ENCODE measurements around the gene CCDC102A. TPM values are rescaled to one million over a fixed set of nuclear protein-coding genes. Genes with fewer than 3 reads are reported as not detected.

The CCDC102A gene
- total RNA-seq, 4 donors from 2014 or later: 7.1 to 11.5 (median 8.5) TPM

DNA sequence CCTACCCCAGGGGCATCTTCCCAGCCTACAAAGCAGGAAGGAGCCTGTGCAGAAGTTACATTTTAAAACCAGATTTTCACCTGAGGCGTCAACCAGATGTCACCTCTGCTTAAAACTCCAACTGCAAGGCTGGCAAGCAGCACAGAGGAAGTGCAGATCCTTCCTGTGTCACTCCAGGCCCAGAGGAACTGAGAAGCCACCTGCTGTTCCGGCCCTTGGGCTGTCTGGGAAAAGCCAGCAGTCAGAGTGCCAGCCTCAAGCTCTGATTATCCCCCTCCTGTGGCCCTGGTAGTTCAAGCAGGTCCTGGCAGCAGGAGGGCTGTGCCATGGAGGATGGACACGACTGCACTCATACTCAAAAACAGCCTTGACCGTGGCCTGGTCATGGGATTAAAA is 63.7 kb downstream of the CCDC102A start:
- TF ChIP-seq EP300 (IDR thresholded peaks at IDR 0.05): no peak
- TF ChIP-seq, protein P1, sequence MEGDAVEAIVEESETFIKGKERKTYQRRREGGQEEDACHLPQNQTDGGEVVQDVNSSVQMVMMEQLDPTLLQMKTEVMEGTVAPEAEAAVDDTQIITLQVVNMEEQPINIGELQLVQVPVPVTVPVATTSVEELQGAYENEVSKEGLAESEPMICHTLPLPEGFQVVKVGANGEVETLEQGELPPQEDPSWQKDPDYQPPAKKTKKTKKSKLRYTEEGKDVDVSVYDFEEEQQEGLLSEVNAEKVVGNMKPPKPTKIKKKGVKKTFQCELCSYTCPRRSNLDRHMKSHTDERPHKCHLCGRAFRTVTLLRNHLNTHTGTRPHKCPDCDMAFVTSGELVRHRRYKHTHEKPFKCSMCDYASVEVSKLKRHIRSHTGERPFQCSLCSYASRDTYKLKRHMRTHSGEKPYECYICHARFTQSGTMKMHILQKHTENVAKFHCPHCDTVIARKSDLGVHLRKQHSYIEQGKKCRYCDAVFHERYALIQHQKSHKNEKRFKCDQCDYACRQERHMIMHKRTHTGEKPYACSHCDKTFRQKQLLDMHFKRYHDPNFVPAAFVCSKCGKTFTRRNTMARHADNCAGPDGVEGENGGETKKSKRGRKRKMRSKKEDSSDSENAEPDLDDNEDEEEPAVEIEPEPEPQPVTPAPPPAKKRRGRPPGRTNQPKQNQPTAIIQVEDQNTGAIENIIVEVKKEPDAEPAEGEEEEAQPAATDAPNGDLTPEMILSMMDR (IDR thresholded peaks at IDR 0.05): no peak
- TF ChIP-seq POLR2AphosphoS5 (IDR thresholded peaks at IDR 0.05): no peak
- no peak for TF ChIP-seq POLR2A (IDR thresholded peaks at IDR 0.05)
- H3K4me1 ChIP-seq: peaks cover 30% of the 10 kb centered on the region
- WGBS: 50% methylated on average over 4 of the region's 4 CpGs
- H3K4me3 ChIP-seq: no peak overlapping the region
- no peak for DNase-seq (ENCODE audit: low spot score in 2 of 2)
- H3K36me3 ChIP-seq: peaks cover 75% of the 10 kb centered on the region
- H3K27ac ChIP-seq: no peak overlapping the region
- no peaks in the 10 kb centered on the region for H3K27me3 ChIP-seq
- no peaks in the 10 kb centered on the region for H3K9me3 ChIP-seq

GRCh38 chr16:57471852-57472664 is 64.3 kb downstream of the CCDC102A start:
- Histone ChIP-seq H3K27me3 (no peaks in the 10 kb centered on the region), H3K4me1 (peaks cover 24% of the 10 kb centered on the region), H3K27ac (no peak overlapping the region), H3K4me3 (no peak overlapping the region), H3K36me3 (peaks cover 79% of the 10 kb centered on the region), H3K9me3 (no peaks in the 10 kb centered on the region)
- no peak for DNase-seq (ENCODE audit: low spot score in 2 of 2)
- TF ChIP-seq POLR2A (IDR thresholded peaks at IDR 0.05): no peak
- TF ChIP-seq, protein P1 (IDR thresholded peaks at IDR 0.05): no peak
- no peak for TF ChIP-seq POLR2AphosphoS5 (IDR thresholded peaks at IDR 0.05)
- no peak for TF ChIP-seq EP300 (IDR thresholded peaks at IDR 0.05)
- WGBS: 66% methylated on average over 10 of the region's 10 CpGs

GRCh38 chr16:57471209-57471608 is 65.2 kb downstream of the CCDC102A start:
- H3K36me3 ChIP-seq: peaks cover 87% of the 10 kb centered on the region
- no peak for DNase-seq (ENCODE audit: low spot score in 2 of 2)
- no peak overlapping the region for H3K27ac ChIP-seq
- 100% methylated on average over 1 of the region's 1 CpG for WGBS
- H3K9me3 ChIP-seq: no peaks in the 10 kb centered on the region
- H3K4me3 ChIP-seq: no peak overlapping the region
- H3K4me1 ChIP-seq: peaks cover 22% of the 10 kb centered on the region
- no peak for TF ChIP-seq POLR2A (IDR thresholded peaks at IDR 0.05)
- no peak for TF ChIP-seq POLR2AphosphoS5 (IDR thresholded peaks at IDR 0.05)
- no peak for TF ChIP-seq EP300 (IDR thresholded peaks at IDR 0.05)
- TF ChIP-seq, protein P1 (IDR thresholded peaks at IDR 0.05): no peak
- no peaks in the 10 kb centered on the region for H3K27me3 ChIP-seq

- Histone ChIP-seq H3K4me3 (no peak overlapping the region), H3K36me3 (peaks cover 92% of the 10 kb centered on the region), H3K4me1 (peaks cover 17% of the 10 kb centered on the region), H3K27ac (no peak overlapping the region), H3K27me3 (no peaks in the 10 kb centered on the region), H3K9me3 (no peaks in the 10 kb centered on the region)
- no CpG with 5 or more reads among the region's 6 CpGs for WGBS
- DNase-seq (ENCODE audit: low spot score in 2 of 2): no peak
- TF ChIP-seq POLR2AphosphoS5 (IDR thresholded peaks at IDR 0.05): no peak
- no peak for TF ChIP-seq POLR2A (IDR thresholded peaks at IDR 0.05)
- no peak for TF ChIP-seq EP300 (IDR thresholded peaks at IDR 0.05)
- TF ChIP-seq, protein P1 (IDR thresholded peaks at IDR 0.05): no peak
Measured at GRCh38 chr16:57470711-57471110, 65.7 kb downstream of the CCDC102A start.

GRCh38 chr16:57469917-57470470 is 66.4 kb downstream of the CCDC102A start:
- Histone ChIP-seq H3K27ac (no peak overlapping the region), H3K4me3 (no peak overlapping the region), H3K4me1 (peaks cover 18% of the 10 kb centered on the region), H3K36me3 (peaks cover 92% of the 10 kb centered on the region), H3K27me3 (no peaks in the 10 kb centered on the region), H3K9me3 (no peaks in the 10 kb centered on the region)
- no peak for DNase-seq (ENCODE audit: low spot score in 2 of 2)
- no peak for TF ChIP-seq POLR2A (IDR thresholded peaks at IDR 0.05)
- 58% methylated on average over 8 of the region's 9 CpGs for WGBS

Measured in suprapubic skin (tissue), 4 donors.